GM13976 (cell line): ENCODE results near the gene CAMSAP2.

ENCODE experiments used
- DNase-seq: peaks from one replicate; pipeline ENCODE4 v3.0.0; 2012; ENCODE audit warnings: low spot score
- CTCF ChIP-seq: IDR thresholded peaks from 2 replicates; pipeline ENCODE4 v1.5.1; 2012; ENCODE audit warnings: borderline replicate concordance, mild to moderate bottlenecking; ENCODE audit not compliant: insufficient read depth; ENCODE audit errors: extremely low read depth, missing control alignments, control extremely low read depth
- in situ Hi-C: fragments of 300-500 bp; cut with MboI; formaldehyde crosslinking; loops from one replicate; pipeline ENCODE4 v1.12.0; 2022; ENCODE audit warnings: low sequenced_read_pairs, mixed read lengths, inconsistent platforms; ENCODE audit not compliant: unreplicated experiment

CAMSAP2 gene

GRCh38 chr1:200873671-200874397, 135.1 kb downstream of the CAMSAP2 start:
- in situ Hi-C loops: no loop called here
- DNase-seq: peak; percentile 32

GRCh38 chr1:200874694-200875093, 136.0 kb downstream of the CAMSAP2 start:
- no peak for TF ChIP-seq CTCF
- no peak for DNase-seq
- in situ Hi-C loops: no loop called here

More at GRCh38 chr1:200873671-200874397, 135.1 kb downstream of the CAMSAP2 start:
- TF ChIP-seq CTCF: no peak

GRCh38 chr1:200875416-200875815, 136.7 kb downstream of the CAMSAP2 start:
- no peak for TF ChIP-seq CTCF
- DNase-seq: no peak
- in situ Hi-C loops: no loop called here

- in situ Hi-C loops: no loop called here
Measured at GRCh38 chr1:200877010-200877409, 138.3 kb downstream of the CAMSAP2 start.

GRCh38 chr1:200877839-200878551, 139.3 kb downstream of the CAMSAP2 start:
- in situ Hi-C loops: no loop called here
- no peak for DNase-seq
- no peak for TF ChIP-seq CTCF

More at GRCh38 chr1:200877010-200877409, 138.3 kb downstream of the CAMSAP2 start:
- no peak for DNase-seq
- TF ChIP-seq CTCF: no peak

- TF ChIP-seq CTCF: no peak
- in situ Hi-C loops: no loop called here
- DNase-seq: no peak
Measured at GRCh38 chr1:200880212-200880611, 141.5 kb downstream of the CAMSAP2 start.

- no peak for TF ChIP-seq CTCF
- in situ Hi-C loops: no loop called here
- DNase-seq: no peak
Measured at GRCh38 chr1:200883118-200883517, 144.4 kb downstream of the CAMSAP2 start.
